ENCODE results near the gene KRTAP12-2.
"Not testable (repeated sequence)": the region's sequence is repeated elsewhere in the genome, so short reads cannot be mapped to it uniquely, and the experiment has no call there.

Gene KRTAP12-2

GRCh38 chr21:44627181-44627822 is 39.4 kb downstream of the KRTAP12-2 start:
- H3K4me1 ChIP-seq; H3K9me3 ChIP-seq; DNase-seq (ENCODE audit: low spot score in 2 of 2); H3K27me3 ChIP-seq (ENCODE audit: low read depth); in situ Hi-C loops (cut with MboI; ENCODE audit: low sequenced_read_pairs); H3K36me3 ChIP-seq (replicated peaks); H3K4me3 ChIP-seq: not testable (repeated sequence)

DNA sequence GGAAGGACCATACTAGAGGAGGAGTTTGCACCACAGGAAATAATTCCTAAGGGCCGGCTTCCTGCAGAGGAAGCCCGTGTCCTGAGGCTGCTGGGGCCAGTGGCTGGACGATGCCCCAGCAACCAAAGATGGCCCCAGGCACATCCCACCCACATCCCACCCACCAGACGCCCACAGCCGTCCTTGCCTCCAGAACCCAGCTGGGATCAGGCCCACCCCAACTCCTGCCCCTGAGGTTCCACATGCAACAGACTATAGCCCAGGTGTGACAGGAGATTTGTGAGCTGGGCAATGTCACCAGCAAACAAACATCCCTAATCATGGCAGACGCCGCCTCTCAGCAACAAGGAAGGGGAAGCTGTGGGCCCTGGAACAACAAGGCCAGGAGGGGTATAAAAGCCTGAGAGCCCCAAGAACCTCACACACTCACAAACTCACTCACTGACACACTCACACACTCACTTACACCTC is 40.0 kb downstream of the KRTAP12-2 start, which contains the start of gene KRTAP10-9:
Gene KRTAP10-9, plus strand, starts transcription at position 421 of the 471 bp plus-strand sequence. CDS start 79 bp downstream, outside the sequence.
- Histone ChIP-seq H3K27me3 (ENCODE audit: low read depth) (no peaks in the 10 kb centered on the region), H3K4me3 (no peak within 1 kb of the TSS), H3K4me1 (no peaks in the 10 kb centered on the region), H3K9me3 (no peaks in the 10 kb centered on the region; the same call in 1 of the 2 replicates), H3K36me3 (replicated peaks) (no peaks in the 10 kb centered on the region)
- in situ Hi-C loops (cut with MboI; ENCODE audit: low sequenced_read_pairs): no loop called here
- DNase-seq (ENCODE audit: low spot score in 2 of 2): no peak

GRCh38 chr21:44626262-44626661 is 40.5 kb downstream of the KRTAP12-2 start:
- no peaks in the 10 kb centered on the region for H3K27me3 ChIP-seq (ENCODE audit: low read depth)
- DNase-seq (ENCODE audit: low spot score in 2 of 2): no peak

DNA sequence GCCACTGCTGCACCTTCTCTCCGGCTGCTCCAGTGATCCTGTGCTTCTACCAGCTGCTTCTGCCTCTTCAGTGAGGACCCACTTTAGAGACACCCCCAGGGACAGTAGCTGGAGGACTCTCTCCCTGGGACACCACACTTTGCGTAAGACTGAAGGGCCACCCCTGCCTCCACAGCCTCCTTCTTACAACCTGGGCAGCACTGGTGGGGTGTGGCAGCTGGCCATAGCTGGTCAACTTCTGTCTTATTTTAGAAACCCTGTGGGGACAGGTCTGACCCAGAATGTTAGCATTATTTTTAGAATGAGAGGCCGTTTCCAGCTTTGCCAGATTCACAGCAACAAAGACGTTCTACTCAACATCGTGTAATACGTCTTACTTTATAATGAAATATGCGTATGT is 41.0 kb downstream of the KRTAP12-2 start:
- Histone ChIP-seq H3K36me3 (replicated peaks) (no peaks in the 10 kb centered on the region), H3K9me3 (no peaks in the 10 kb centered on the region; the same call in 1 of the 2 replicates), H3K4me3 (no peak overlapping the region), H3K27me3 (ENCODE audit: low read depth) (no peaks in the 10 kb centered on the region), H3K4me1 (no peaks in the 10 kb centered on the region)
- DNase-seq (ENCODE audit: low spot score in 2 of 2): no peak
- in situ Hi-C loops (cut with MboI; ENCODE audit: low sequenced_read_pairs): no loop called here

More at GRCh38 chr21:44626262-44626661, 40.5 kb downstream of the KRTAP12-2 start:
- Histone ChIP-seq H3K4me3 (no peak overlapping the region), H3K36me3 (replicated peaks) (no peaks in the 10 kb centered on the region), H3K4me1 (no peaks in the 10 kb centered on the region), H3K9me3 (no peaks in the 10 kb centered on the region; the same call in 1 of the 2 replicates)
- in situ Hi-C loops (cut with MboI; ENCODE audit: low sequenced_read_pairs): no loop called here

DNA sequence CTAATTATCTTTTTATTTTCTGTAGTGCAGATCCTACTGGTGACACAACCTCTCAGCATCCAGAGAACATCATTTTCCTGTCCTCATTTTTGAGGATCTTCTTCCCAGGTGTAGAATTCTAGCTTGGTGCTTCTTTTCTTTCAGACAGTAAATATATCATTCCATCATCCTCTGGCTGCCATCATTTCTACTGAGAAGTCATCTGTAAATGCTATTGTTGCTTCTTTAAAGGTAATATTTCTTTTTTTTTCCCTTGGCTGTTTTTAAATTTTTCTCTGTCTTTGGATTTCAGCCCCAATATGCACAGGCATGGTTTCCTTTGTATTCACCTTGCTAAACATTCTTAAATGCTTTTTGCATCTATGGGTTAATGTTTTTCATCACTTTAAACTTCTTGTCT is 43.2 kb downstream of the KRTAP12-2 start:
- H3K36me3 ChIP-seq (replicated peaks): no peaks in the 10 kb centered on the region
- H3K4me1 ChIP-seq: no peaks in the 10 kb centered on the region
- no peak overlapping the region for H3K4me3 ChIP-seq
- no peak for DNase-seq (ENCODE audit: low spot score in 2 of 2)
- in situ Hi-C loops (cut with MboI; ENCODE audit: low sequenced_read_pairs): no loop called here
- no peaks in the 10 kb centered on the region; the same call in 1 of the 2 replicates for H3K9me3 ChIP-seq
- H3K27me3 ChIP-seq (ENCODE audit: low read depth): no peaks in the 10 kb centered on the region

- no peaks in the 10 kb centered on the region for H3K4me1 ChIP-seq
- no peak overlapping the region for H3K4me3 ChIP-seq
- H3K27me3 ChIP-seq (ENCODE audit: low read depth): no peaks in the 10 kb centered on the region
- no peak for DNase-seq (ENCODE audit: low spot score in 2 of 2)
- no peaks in the 10 kb centered on the region for H3K36me3 ChIP-seq (replicated peaks)
- in situ Hi-C loops (cut with MboI; ENCODE audit: low sequenced_read_pairs): no loop called here
- no peaks in the 10 kb centered on the region; the same call in 1 of the 2 replicates for H3K9me3 ChIP-seq
These were observed 46.8 kb downstream of the KRTAP12-2 start for GRCh38 chr21:44619886-44620285.

GRCh38 chr21:44618909-44619308 is 47.8 kb downstream of the KRTAP12-2 start:
- H3K4me1 ChIP-seq: no peaks in the 10 kb centered on the region
- in situ Hi-C loops (cut with MboI; ENCODE audit: low sequenced_read_pairs): no loop called here

DNA sequence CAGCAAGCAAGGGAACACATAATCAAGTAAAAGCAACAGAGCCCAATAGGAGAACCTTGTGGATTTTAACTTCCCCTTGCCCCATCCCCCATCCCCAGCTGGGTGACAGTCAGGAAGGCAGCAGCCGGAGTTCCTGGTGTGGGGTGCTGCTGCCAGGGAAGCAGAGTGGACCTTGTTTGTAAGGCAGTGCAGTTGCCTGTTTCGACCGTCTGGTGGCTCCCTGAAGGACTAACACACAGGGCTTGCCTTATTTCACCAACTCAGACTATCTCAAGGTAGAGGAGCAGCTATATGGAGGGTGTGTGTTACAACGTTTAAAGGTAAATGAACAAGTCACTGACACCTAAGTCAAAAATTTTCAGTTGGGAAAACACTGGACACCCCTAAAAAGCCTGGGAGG is 48.2 kb downstream of the KRTAP12-2 start:
- Histone ChIP-seq H3K9me3 (no peaks in the 10 kb centered on the region), H3K27me3 (ENCODE audit: low read depth) (no peaks in the 10 kb centered on the region), H3K4me3 (no peak overlapping the region), H3K36me3 (replicated peaks) (no peaks in the 10 kb centered on the region), H3K4me1 (no peaks in the 10 kb centered on the region)
- DNase-seq (ENCODE audit: low spot score in 2 of 2): no peak
- in situ Hi-C loops (cut with MboI; ENCODE audit: low sequenced_read_pairs): no loop called here

More at GRCh38 chr21:44618909-44619308, 47.8 kb downstream of the KRTAP12-2 start:
- Histone ChIP-seq H3K4me3 (no peak overlapping the region), H3K27me3 (ENCODE audit: low read depth) (no peaks in the 10 kb centered on the region), H3K36me3 (replicated peaks) (no peaks in the 10 kb centered on the region), H3K9me3 (no peaks in the 10 kb centered on the region)
- no peak for DNase-seq (ENCODE audit: low spot score in 2 of 2)

- Histone ChIP-seq H3K36me3 (replicated peaks) (no peaks in the 10 kb centered on the region), H3K4me1 (no peaks in the 10 kb centered on the region), H3K4me3 (no peak overlapping the region), H3K9me3 (no peaks in the 10 kb centered on the region), H3K27me3 (ENCODE audit: low read depth) (no peaks in the 10 kb centered on the region)
- in situ Hi-C loops (cut with MboI; ENCODE audit: low sequenced_read_pairs): no loop called here
- DNase-seq (ENCODE audit: low spot score in 2 of 2): no peak
These were observed 49.6 kb downstream of the KRTAP12-2 start for GRCh38 chr21:44617071-44617501.

DNA sequence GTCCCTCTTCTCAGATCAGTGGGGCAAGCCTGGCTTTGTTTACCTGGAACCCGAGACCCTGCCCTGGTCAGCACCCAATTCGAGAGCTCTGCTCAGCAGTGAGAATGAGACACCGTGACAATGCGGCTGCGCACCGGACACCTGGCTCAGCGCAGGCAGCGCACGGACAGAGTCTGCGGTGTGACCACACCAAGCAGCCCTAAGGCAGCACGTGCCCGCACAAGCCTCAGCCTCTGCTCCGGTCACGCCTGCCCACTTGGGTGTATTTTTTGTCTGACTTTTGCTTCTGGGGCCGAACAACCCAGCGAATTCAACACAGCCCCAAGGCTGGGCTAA is 50.2 kb downstream of the KRTAP12-2 start:
- H3K4me1 ChIP-seq: no peaks in the 10 kb centered on the region
- in situ Hi-C loops (cut with MboI; ENCODE audit: low sequenced_read_pairs): no loop called here

More for the DNA sequence above, 50.2 kb downstream of the KRTAP12-2 start:
- H3K9me3 ChIP-seq: no peaks in the 10 kb centered on the region
- H3K4me3 ChIP-seq: no peak overlapping the region
- H3K36me3 ChIP-seq (replicated peaks): no peaks in the 10 kb centered on the region
- H3K27me3 ChIP-seq (ENCODE audit: low read depth): no peaks in the 10 kb centered on the region
- DNase-seq (ENCODE audit: low spot score in 2 of 2): no peak

Measured in HAP-1 (cell line).